HFFc6 (cell line): ENCODE data around the gene RASGRP4. TPM values are rescaled to one million over a fixed set of nuclear protein-coding genes. Genes with fewer than 3 reads are reported as not detected.

Experiments
- DNase-seq: peaks from one replicate; pipeline ENCODE4 v3.0.0-alpha.2; 2018
- H3K27ac Mint-ChIP-seq: 2 replicates; pipeline ENCODE4 v1.8.0; 2020; ENCODE audit warnings: mild to moderate bottlenecking, mixed read lengths
- H3K27me3 Mint-ChIP-seq: 2 replicates; pipeline ENCODE4 v1.8.0; 2021; ENCODE audit warnings: mild to moderate bottlenecking, moderate library complexity, mixed read lengths; ENCODE audit not compliant: insufficient read depth
- H3K36me3 Mint-ChIP-seq: 2 replicates; pipeline ENCODE4 v1.8.0; 2021; ENCODE audit warnings: low read depth, mixed read lengths
- H3K4me1 Mint-ChIP-seq: 2 replicates; pipeline ENCODE4 v1.8.0; 2020; ENCODE audit warnings: low read depth, mixed read lengths
- H3K4me3 Mint-ChIP-seq: 2 replicates; pipeline ENCODE4 v1.8.0; 2020; ENCODE audit warnings: mild to moderate bottlenecking, moderate library complexity, mixed read lengths
- H3K9me3 Mint-ChIP-seq: 2 replicates; pipeline ENCODE4 v1.8.0; 2020; ENCODE audit warnings: mild to moderate bottlenecking, mixed read lengths
- total RNA-seq, 6 experiments: library from RNA; stranded (reverse); fragmentation: NEBNext Ultra II Directional; extraction: Animal tissue kit (Norgen Biotek cat#: 25700); gene quantifications; 2 replicates in 1 of 6; 3 replicates in 5 of 6; pipeline ENCODE4 v1.2.3, GENCODE V29; 2021
- TF ChIP-seq, protein P1 (sequence below): fragments of 200-600 bp; sonication (generic); IDR thresholded peaks from 2 replicates; pipeline ENCODE4 v1.5.0; 2021; ENCODE audit warnings: antibody characterized with exemption, mild to moderate bottlenecking

Gene RASGRP4
- total RNA-seq, 6 experiments from 2014 or later = not detected

- Mint-ChIP-seq H3K9me3 (no peaks in the 10 kb centered on the region), H3K27me3 (peaks cover 16% of the 10 kb centered on the region), H3K4me3 (peak within 1 kb of the TSS; percentile 95), H3K36me3 (peaks cover 15% of the 10 kb centered on the region), H3K27ac (peak within 1 kb of the TSS; percentile 97), H3K4me1 (peaks cover 26% of the 10 kb centered on the region)
- TF ChIP-seq, protein P1, sequence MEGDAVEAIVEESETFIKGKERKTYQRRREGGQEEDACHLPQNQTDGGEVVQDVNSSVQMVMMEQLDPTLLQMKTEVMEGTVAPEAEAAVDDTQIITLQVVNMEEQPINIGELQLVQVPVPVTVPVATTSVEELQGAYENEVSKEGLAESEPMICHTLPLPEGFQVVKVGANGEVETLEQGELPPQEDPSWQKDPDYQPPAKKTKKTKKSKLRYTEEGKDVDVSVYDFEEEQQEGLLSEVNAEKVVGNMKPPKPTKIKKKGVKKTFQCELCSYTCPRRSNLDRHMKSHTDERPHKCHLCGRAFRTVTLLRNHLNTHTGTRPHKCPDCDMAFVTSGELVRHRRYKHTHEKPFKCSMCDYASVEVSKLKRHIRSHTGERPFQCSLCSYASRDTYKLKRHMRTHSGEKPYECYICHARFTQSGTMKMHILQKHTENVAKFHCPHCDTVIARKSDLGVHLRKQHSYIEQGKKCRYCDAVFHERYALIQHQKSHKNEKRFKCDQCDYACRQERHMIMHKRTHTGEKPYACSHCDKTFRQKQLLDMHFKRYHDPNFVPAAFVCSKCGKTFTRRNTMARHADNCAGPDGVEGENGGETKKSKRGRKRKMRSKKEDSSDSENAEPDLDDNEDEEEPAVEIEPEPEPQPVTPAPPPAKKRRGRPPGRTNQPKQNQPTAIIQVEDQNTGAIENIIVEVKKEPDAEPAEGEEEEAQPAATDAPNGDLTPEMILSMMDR = peak; percentile 66
- DNase-seq = peak; percentile 98
Measured at GRCh38 chr19:38374332-38375097, 51.5 kb downstream of the RASGRP4 start, which contains the start of gene PSMD8. Gene PSMD8 (plus strand): TSS chr19:38374571. CDS start chr19:38374602, 31 bp downstream.

DNA sequence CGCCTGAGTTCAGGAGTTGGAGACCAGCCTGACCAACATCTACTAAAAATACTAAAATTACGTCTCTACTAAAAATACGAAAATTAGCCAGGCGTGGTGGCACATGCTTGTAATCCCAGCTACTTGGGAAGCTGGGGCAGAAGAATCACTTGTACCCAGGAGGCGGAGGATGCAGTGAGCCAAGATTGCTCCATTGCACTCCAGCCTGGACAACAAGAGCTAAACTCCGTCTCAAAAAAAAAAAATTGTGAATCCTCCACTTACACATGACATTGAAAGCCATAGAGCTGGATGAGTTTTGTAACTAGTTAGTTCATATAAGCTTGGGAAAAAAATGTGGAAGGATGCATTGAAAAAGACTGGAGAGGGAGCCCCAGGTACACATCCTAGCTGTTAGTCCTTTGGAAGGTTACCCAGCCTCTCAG is 52.1 kb downstream of the RASGRP4 start:
- peak overlapping the region; percentile 97 for H3K27ac Mint-ChIP-seq
- H3K9me3 Mint-ChIP-seq = no peaks in the 10 kb centered on the region
- TF ChIP-seq, protein P1 = no peak
- H3K27me3 Mint-ChIP-seq = peaks cover 16% of the 10 kb centered on the region
- H3K36me3 Mint-ChIP-seq = peaks cover 12% of the 10 kb centered on the region
- no peak for DNase-seq
- peaks cover 20% of the 10 kb centered on the region for H3K4me1 Mint-ChIP-seq
- H3K4me3 Mint-ChIP-seq = peak overlapping the region; percentile 95

GRCh38 chr19:38371081-38371480 is 54.9 kb downstream of the RASGRP4 start:
- H3K36me3 Mint-ChIP-seq = peaks cover 3% of the 10 kb centered on the region
- peaks cover 8% of the 10 kb centered on the region for H3K4me1 Mint-ChIP-seq
- no peak overlapping the region for H3K4me3 Mint-ChIP-seq
- H3K27ac Mint-ChIP-seq = no peak overlapping the region
- TF ChIP-seq, protein P1 = no peak
- no peak for DNase-seq
- peaks cover 28% of the 10 kb centered on the region for H3K27me3 Mint-ChIP-seq
- H3K9me3 Mint-ChIP-seq = no peaks in the 10 kb centered on the region

GRCh38 chr19:38370299-38370698 is 55.7 kb downstream of the RASGRP4 start:
- 0 out of 2 replicates have a peak, but pooled peaks cover 4% of the 10 kb centered on the region for H3K4me1 Mint-ChIP-seq
- H3K27ac Mint-ChIP-seq = no peak overlapping the region
- H3K9me3 Mint-ChIP-seq = no peaks in the 10 kb centered on the region
- no peak for DNase-seq
- peaks cover 36% of the 10 kb centered on the region for H3K27me3 Mint-ChIP-seq
- H3K36me3 Mint-ChIP-seq = no peaks in the 10 kb centered on the region; the same call in 1 of the 2 replicates
- TF ChIP-seq, protein P1 = no peak
- H3K4me3 Mint-ChIP-seq = no peak overlapping the region

GRCh38 chr19:38369584-38369983 is 56.4 kb downstream of the RASGRP4 start:
- Mint-ChIP-seq H3K4me1 (0 out of 2 replicates have a peak, but pooled peaks cover 4% of the 10 kb centered on the region), H3K27me3 (peaks cover 36% of the 10 kb centered on the region), H3K9me3 (no peaks in the 10 kb centered on the region), H3K27ac (no peak overlapping the region), H3K4me3 (no peak overlapping the region), H3K36me3 (no peaks in the 10 kb centered on the region; the same call in 1 of the 2 replicates)
- no peak for DNase-seq
- TF ChIP-seq, protein P1 = no peak
